Liver (tissue), 9 donors: ENCODE measurements around the gene VWA3B. TPM values are rescaled to one million over a fixed set of nuclear protein-coding genes. Genes with fewer than 3 reads are reported as not detected.

Experiments used
- DNase-seq: peaks from one replicate; pipeline ENCODE4 v3.0.0-alpha.2; 2017; ENCODE audit warnings: low spot score
- H3K27ac ChIP-seq, 2 donors: one replicate each; pipeline ENCODE4 v1.7.0; 2013; ENCODE audit warnings: inconsistent platforms in 2 of 2, low read length in 2 of 2, control low read depth in 1 of 2, low read depth in 1 of 2, mild to moderate bottlenecking in 1 of 2
- H3K27me3 ChIP-seq, 4 donors: one replicate each; pipeline versions ENCODE4 v1.6.1 to v1.7.0; 2013; ENCODE audit warnings: low read length in 3 of 4, inconsistent platforms in 1 of 4, mild to moderate bottlenecking in 1 of 4, moderate library complexity in 1 of 4; ENCODE audit not compliant: control insufficient read depth in 4 of 4, insufficient read depth in 4 of 4
- H3K36me3 ChIP-seq, 4 donors: one replicate each; pipeline versions ENCODE4 v1.6.1 to v1.7.0; 2013; ENCODE audit warnings: low read length in 3 of 4, mild to moderate bottlenecking in 3 of 4, low read depth in 1 of 4, moderate library complexity in 1 of 4; ENCODE audit not compliant: control insufficient read depth in 4 of 4, insufficient read depth in 3 of 4
- H3K4me1 ChIP-seq, 4 donors: one replicate each; pipeline versions ENCODE4 v1.6.1 to v1.7.0; 2013; ENCODE audit warnings: low read length in 3 of 4, mild to moderate bottlenecking in 3 of 4, moderate library complexity in 1 of 4; ENCODE audit not compliant: control insufficient read depth in 4 of 4, insufficient read depth in 4 of 4
- H3K4me3 ChIP-seq, 3 donors: one replicate each; pipeline versions ENCODE4 v1.6.1 to v1.7.0; 2013; ENCODE audit warnings: low read length in 3 of 3, control low read depth in 1 of 3, low read depth in 1 of 3, mild to moderate bottlenecking in 1 of 3
- H3K9ac ChIP-seq, 2 donors: one replicate each; pipeline ENCODE4 v1.7.0; 2013; ENCODE audit warnings: low read length in 2 of 2, mild to moderate bottlenecking in 2 of 2, moderate library complexity in 2 of 2, control low read depth in 1 of 2, low read depth in 1 of 2
- H3K9me3 ChIP-seq, 4 donors: one replicate each; pipeline versions ENCODE4 v1.6.1 to v1.7.0; 2013; ENCODE audit warnings: low read length in 3 of 4; ENCODE audit not compliant: control insufficient read depth in 4 of 4
- CTCF ChIP-seq: fragments of 150-350 bp; IDR thresholded peaks from 2 replicates; pipeline ENCODE4 v1.5.1; 2017; ENCODE audit warnings: improper control_type of control experiment, low read depth, low read length; ENCODE audit not compliant: missing input control
- EGR1 ChIP-seq, 2 donors: IDR thresholded peaks; 2 replicates each; pipeline ENCODE4 v1.6.1; 2016 to 2018; ENCODE audit warnings: antibody characterized with exemption in 2 of 2, low read depth in 2 of 2
- FOXA1 ChIP-seq: IDR thresholded peaks from 2 replicates; pipeline ENCODE4 v1.6.1; 2016; ENCODE audit warnings: antibody characterized with exemption
- FOXA2 ChIP-seq: IDR thresholded peaks from 2 replicates; pipeline ENCODE4 v1.6.1; 2016; ENCODE audit warnings: antibody characterized with exemption
- GABPA ChIP-seq, 2 donors: IDR thresholded peaks in 1 of 2; conservative IDR thresholded peaks in 1 of 2; 2 replicates each; pipeline ENCODE4 v1.6.1; 2016; ENCODE audit warnings: antibody characterized with exemption in 2 of 2, mild to moderate bottlenecking in 1 of 2, moderate library complexity in 1 of 2
- HNF4A ChIP-seq, 2 donors: conservative IDR thresholded peaks; 2 replicates each; pipeline ENCODE4 v1.6.1; 2016; ENCODE audit warnings: antibody characterized with exemption in 2 of 2, mild to moderate bottlenecking in 2 of 2
- HNF4G ChIP-seq: IDR thresholded peaks from 2 replicates; pipeline ENCODE4 v1.6.1; 2016; ENCODE audit warnings: antibody characterized with exemption
- JUND ChIP-seq, 2 donors: IDR thresholded peaks; 2 replicates each; pipeline ENCODE4 v1.6.1; 2016; ENCODE audit warnings: antibody characterized with exemption in 2 of 2
- MAX ChIP-seq: IDR thresholded peaks from 2 replicates; pipeline ENCODE4 v1.6.1; 2016; ENCODE audit warnings: antibody characterized with exemption
- NR2F2 ChIP-seq: IDR thresholded peaks from 2 replicates; pipeline ENCODE4 v1.6.1; 2016; ENCODE audit warnings: antibody characterized with exemption
- RAD21 ChIP-seq, 2 donors: IDR thresholded peaks; 2 replicates each; pipeline ENCODE4 v1.6.1; 2016; ENCODE audit warnings: antibody characterized with exemption in 2 of 2, mild to moderate bottlenecking in 2 of 2
- REST ChIP-seq: IDR thresholded peaks from 2 replicates; pipeline ENCODE4 v1.6.1; 2016; ENCODE audit warnings: antibody characterized with exemption, mild to moderate bottlenecking
- RXRA ChIP-seq, 2 donors: IDR thresholded peaks; 2 replicates each; pipeline ENCODE4 v1.6.1; 2017 to 2018; ENCODE audit warnings: antibody characterized with exemption in 2 of 2, mild to moderate bottlenecking in 1 of 2
- SP1 ChIP-seq: IDR thresholded peaks from 2 replicates; pipeline ENCODE4 v1.6.1; 2018; ENCODE audit warnings: antibody characterized with exemption, mild to moderate bottlenecking
- TAF1 ChIP-seq: conservative IDR thresholded peaks from 2 replicates; pipeline ENCODE4 v1.6.1; 2016; ENCODE audit warnings: antibody characterized with exemption, mild to moderate bottlenecking
- YY1 ChIP-seq: IDR thresholded peaks from 2 replicates; pipeline ENCODE4 v1.6.1; 2016; ENCODE audit warnings: antibody characterized with exemption, mild to moderate bottlenecking
- WGBS: extraction: QIAGEN DNeasy Blood & Tissue Kit; methylation state at CpG from one replicate; pipeline ENCODE4 v1.1.7; 2013; 5-methylcytosine and 5-hydroxymethylcytosine counted together
- polyA plus RNA-seq, 2 donors: library from polyadenylated mRNA; stranded (reverse) in 1 of 2; unstranded in 1 of 2; fragments of 200-250 nt in 1 of 2; fragments of >200 nt in 1 of 2; fragmentation: Nextera tagmentation in 1 of 2; extraction: Ambion mirVana in 1 of 2; gene quantifications; one replicate each; pipeline versions ENCODE4 v1.2.1 to v1.2.3, GENCODE V29; 2013 to 2015
- total RNA-seq, 2 donors: library from RNA; depleted of rRNA; stranded (reverse); fragments of >200 nt; gene quantifications; one replicate each; pipeline ENCODE4 v1.2.3, GENCODE V29; 2014
- TF ChIP-seq, protein P1 (sequence below): IDR thresholded peaks from 2 replicates; pipeline ENCODE4 v1.6.1; 2016; ENCODE audit warnings: antibody characterized with exemption
- TF ChIP-seq, protein P2 (sequence below): IDR thresholded peaks from 2 replicates; pipeline ENCODE4 v1.6.1; 2016; ENCODE audit warnings: antibody characterized with exemption
- donor health status: healthy.
- donor health status: healthy.
- donor health status: healthy.
- donor health status: healthy.
- donor health status: healthy.

Gene VWA3B
- total and polyA plus RNA-seq, 4 donors = 0.08 TPM; not detected in 3

GRCh38 chr2:98347298-98348065, 260.5 kb downstream of the VWA3B start:
- TF ChIP-seq JUND (IDR thresholded peaks at IDR 0.05) = no peak
- TF ChIP-seq RXRA (IDR thresholded peaks at IDR 0.05) = no peak
- TF ChIP-seq GABPA (IDR thresholded peaks at IDR 0.05 in 1 of 2, conservative IDR thresholded peaks at IDR 0.05 in 1 of 2) = no peak
- no peak for TF ChIP-seq YY1
- no peak for TF ChIP-seq FOXA2
- TF ChIP-seq EGR1 (IDR thresholded peaks at IDR 0.05; ENCODE audit: low read depth in 2 of 2) = no peak
- TF ChIP-seq, protein P1, sequence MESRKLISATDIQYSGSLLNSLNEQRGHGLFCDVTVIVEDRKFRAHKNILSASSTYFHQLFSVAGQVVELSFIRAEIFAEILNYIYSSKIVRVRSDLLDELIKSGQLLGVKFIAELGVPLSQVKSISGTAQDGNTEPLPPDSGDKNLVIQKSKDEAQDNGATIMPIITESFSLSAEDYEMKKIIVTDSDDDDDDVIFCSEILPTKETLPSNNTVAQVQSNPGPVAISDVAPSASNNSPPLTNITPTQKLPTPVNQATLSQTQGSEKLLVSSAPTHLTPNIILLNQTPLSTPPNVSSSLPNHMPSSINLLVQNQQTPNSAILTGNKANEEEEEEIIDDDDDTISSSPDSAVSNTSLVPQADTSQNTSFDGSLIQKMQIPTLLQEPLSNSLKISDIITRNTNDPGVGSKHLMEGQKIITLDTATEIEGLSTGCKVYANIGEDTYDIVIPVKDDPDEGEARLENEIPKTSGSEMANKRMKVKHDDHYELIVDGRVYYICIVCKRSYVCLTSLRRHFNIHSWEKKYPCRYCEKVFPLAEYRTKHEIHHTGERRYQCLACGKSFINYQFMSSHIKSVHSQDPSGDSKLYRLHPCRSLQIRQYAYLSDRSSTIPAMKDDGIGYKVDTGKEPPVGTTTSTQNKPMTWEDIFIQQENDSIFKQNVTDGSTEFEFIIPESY = no peak
- no peak for TF ChIP-seq NR2F2
- TF ChIP-seq CTCF = no peak
- TF ChIP-seq MAX = no peak
- no peak for TF ChIP-seq HNF4A (conservative IDR thresholded peaks at IDR 0.05)
- TF ChIP-seq SP1 = no peak
- TF ChIP-seq FOXA1 = no peak
- no peak for TF ChIP-seq RAD21 (IDR thresholded peaks at IDR 0.05)
- TF ChIP-seq, protein P2, sequence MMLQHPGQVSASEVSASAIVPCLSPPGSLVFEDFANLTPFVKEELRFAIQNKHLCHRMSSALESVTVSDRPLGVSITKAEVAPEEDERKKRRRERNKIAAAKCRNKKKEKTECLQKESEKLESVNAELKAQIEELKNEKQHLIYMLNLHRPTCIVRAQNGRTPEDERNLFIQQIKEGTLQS = no peak
- TF ChIP-seq REST = no peak
- TF ChIP-seq TAF1 = no peak
- no peak for TF ChIP-seq HNF4G
- H3K9me3 ChIP-seq = peaks cover 0 to 5% (median 0%) of the 10 kb centered on the region in 4 donors
- peaks cover 4 to 13% (median 9%) of the 10 kb centered on the region in 4 donors for H3K4me1 ChIP-seq
- DNase-seq = no peak
- H3K27ac ChIP-seq = no peak overlapping the region
- H3K4me3 ChIP-seq = no peak overlapping the region
- H3K36me3 ChIP-seq = no peaks in the 10 kb centered on the region
- WGBS = 9% methylated on average over 54 of the region's 54 CpGs
- H3K27me3 ChIP-seq = peaks cover 6 to 26% (median 14%) of the 10 kb centered on the region in 4 donors
- no peak overlapping the region for H3K9ac ChIP-seq
